Measurements from ENCODE around the gene GLRX5. TPM values are rescaled to one million over a fixed set of nuclear protein-coding genes. Genes with fewer than 3 reads are reported as not detected.

Gene GLRX5
- 10 to 100 TPM; 78.1 to 82.4 (median 78.7) TPM for total RNA-seq
- 111 TPM for polyA plus RNA-seq
- long read RNA-seq, donor 1, transcript GLRX5-201 (2 exons, 1,564 nt) = major isoform, 251 of 255 reads
- long read RNA-seq, donor 1, partial matches to known transcripts = 4 of 255 reads
- long read RNA-seq, donor 1, other reads (novel, unspliced or antisense) = 0 of 255 reads
- long read RNA-seq, donor 2, transcript GLRX5-201 (2 exons, 1,564 nt) = major isoform, 125 of 128 reads
- long read RNA-seq, donor 2, partial matches to known transcripts = 2 of 128 reads
- long read RNA-seq, donor 2, other reads (novel, unspliced or antisense) = 1 of 128 reads
- long read RNA-seq, donor 3, partial matches to known transcripts = 2 of 7 reads
- long read RNA-seq, donor 3, other reads (novel, unspliced or antisense) = 1 of 7 reads
- long read RNA-seq, donor 4, transcript GLRX5-201 (2 exons, 1,564 nt) = major isoform, 109 of 111 reads
- long read RNA-seq, donor 4, partial matches to known transcripts = 0 of 111 reads
- long read RNA-seq, donor 4, other reads (novel, unspliced or antisense) = 2 of 111 reads

DNA sequence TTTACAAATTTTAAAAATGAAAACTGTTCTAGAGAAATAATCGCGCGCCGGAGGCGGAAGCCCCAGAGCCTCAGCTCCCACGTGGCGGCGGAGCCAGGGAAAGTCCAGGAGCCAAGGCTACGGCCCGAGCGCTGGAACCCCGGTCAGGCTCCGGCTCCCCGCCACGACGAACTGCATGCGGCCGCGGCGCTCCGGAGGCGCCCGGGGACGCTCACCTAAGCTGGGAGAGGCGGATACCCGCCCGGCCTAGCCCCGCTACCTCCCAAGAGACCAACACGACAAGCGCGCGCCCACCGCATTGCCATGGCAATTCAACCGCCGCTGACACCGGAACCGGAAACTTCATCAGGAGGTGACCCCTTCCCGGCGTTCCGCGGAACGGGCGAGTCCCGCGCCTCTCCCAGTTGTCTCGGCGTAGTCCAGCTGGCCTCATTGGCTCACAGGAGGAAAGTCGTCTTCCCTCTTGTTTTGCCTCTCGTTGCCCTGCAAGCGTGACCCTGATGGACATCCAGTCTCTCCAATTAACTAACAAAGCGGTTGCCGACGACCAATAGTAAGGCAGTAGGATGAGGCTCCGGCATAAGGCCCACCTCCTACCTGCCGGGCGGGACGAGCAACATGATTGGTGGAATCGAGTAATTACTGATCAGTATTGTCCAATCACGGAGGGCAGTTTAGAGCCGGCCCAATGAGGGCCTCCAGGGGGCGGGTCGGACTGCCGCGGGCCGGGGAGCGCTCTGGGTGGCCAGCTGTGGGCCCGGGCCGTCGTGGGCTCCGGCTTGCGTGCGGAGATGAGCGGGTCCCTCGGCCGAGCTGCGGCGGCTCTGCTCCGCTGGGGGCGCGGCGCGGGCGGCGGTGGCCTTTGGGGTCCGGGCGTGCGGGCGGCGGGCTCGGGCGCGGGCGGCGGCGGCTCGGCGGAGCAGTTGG is at the start of gene GLRX5:
TSS of gene GLRX5 (plus strand) at position 752 of the 927 bp plus-strand sequence. CDS start at position 792, 40 bp downstream.
- WGBS = under 1% methylated on average over 97 of the region's 97 CpGs
- Histone ChIP-seq H3K9me3 (ENCODE audit: control insufficient read depth, low read length) (no peaks in the 10 kb centered on the region), H3K4me3 (ENCODE audit: low read length) (peak within 1 kb of the TSS; percentile 91), H3K4me1 (ENCODE audit: control insufficient read depth, insufficient read depth, low read length) (peaks cover 15% of the 10 kb centered on the region), H3K27ac (ENCODE audit: low read length) (peak within 1 kb of the TSS; percentile 72), H3K27me3 (ENCODE audit: control insufficient read depth, insufficient read depth) (no peaks in the 10 kb centered on the region)
- DNase-seq (peak; percentile 98 to 99 (median 99)), ATAC-seq (peak; percentile 98)
- intact Hi-C loops (cut with DNase I) = no loop called here

GRCh38 chr14:95485222-95485819 is 49.5 kb upstream of the GLRX5 start:
- peaks cover 32% of the 10 kb centered on the region for H3K4me1 ChIP-seq (ENCODE audit: control insufficient read depth, insufficient read depth, low read length)
- intact Hi-C loops (cut with DNase I) = no loop called here
- ATAC-seq = no peak

GRCh38 chr14:95486875-95487668 is 47.8 kb upstream of the GLRX5 start:
- Histone ChIP-seq H3K4me1 (ENCODE audit: control insufficient read depth, insufficient read depth, low read length) (peaks cover 35% of the 10 kb centered on the region), H3K4me3 (ENCODE audit: low read length) (no peak overlapping the region), H3K27ac (ENCODE audit: low read length) (no peak overlapping the region), H3K27me3 (ENCODE audit: control insufficient read depth, insufficient read depth) (no peaks in the 10 kb centered on the region), H3K9me3 (ENCODE audit: control insufficient read depth, low read length) (no peaks in the 10 kb centered on the region)
- ATAC-seq (no peak), DNase-seq (peak in 1 of 3 donors; percentile 17)
- intact Hi-C loops (cut with DNase I) = no loop called here
- 93% methylated on average over 15 of the region's 15 CpGs for WGBS

More at GRCh38 chr14:95485222-95485819, 49.5 kb upstream of the GLRX5 start:
- no peaks in the 10 kb centered on the region for H3K27me3 ChIP-seq (ENCODE audit: control insufficient read depth, insufficient read depth)
- no peak overlapping the region for H3K27ac ChIP-seq (ENCODE audit: low read length)
- H3K4me3 ChIP-seq (ENCODE audit: low read length) = no peak overlapping the region
- DNase-seq = peak in 1 of 3 donors; percentile 24
- H3K9me3 ChIP-seq (ENCODE audit: control insufficient read depth, low read length) = no peaks in the 10 kb centered on the region
- WGBS = 81% methylated on average over 7 of the region's 7 CpGs

DNA sequence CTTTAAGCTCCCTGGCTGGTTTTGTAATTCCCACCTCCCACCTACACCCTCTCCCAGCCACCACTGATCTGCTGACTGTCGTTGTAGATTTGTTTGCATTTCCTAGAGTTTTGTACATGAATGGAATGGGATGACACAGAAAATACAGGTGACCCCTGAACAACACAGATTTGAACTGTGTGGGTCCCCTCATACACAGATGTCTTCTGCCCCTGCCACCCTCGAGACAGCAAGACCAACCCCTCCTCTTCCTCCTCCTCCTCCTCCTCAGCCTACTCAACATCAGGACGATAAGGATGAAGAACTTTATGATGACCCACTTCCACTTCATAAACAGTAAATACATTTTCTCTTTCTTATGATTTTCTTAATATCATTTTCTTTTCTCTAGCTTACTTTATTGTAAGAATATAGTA is 47.2 kb upstream of the GLRX5 start:
- DNase-seq (peak in 1 of 3 donors; percentile 3), ATAC-seq (no peak)
- Histone ChIP-seq H3K9me3 (ENCODE audit: control insufficient read depth, low read length) (no peaks in the 10 kb centered on the region), H3K27me3 (ENCODE audit: control insufficient read depth, insufficient read depth) (no peaks in the 10 kb centered on the region), H3K4me3 (ENCODE audit: low read length) (no peak overlapping the region), H3K4me1 (ENCODE audit: control insufficient read depth, insufficient read depth, low read length) (peaks cover 35% of the 10 kb centered on the region), H3K27ac (ENCODE audit: low read length) (no peak overlapping the region)
- intact Hi-C loops (cut with DNase I) = no loop called here
- WGBS = 59% methylated on average over 3 of the region's 3 CpGs

GRCh38 chr14:95488376-95489213 is 46.3 kb upstream of the GLRX5 start:
- intact Hi-C loops (cut with DNase I) = no loop called here
- no peaks in the 10 kb centered on the region for H3K9me3 ChIP-seq (ENCODE audit: control insufficient read depth, low read length)
- 68% methylated on average over 6 of the region's 6 CpGs for WGBS
- peak in 2 of 3 donors; percentile 70 to 72 for DNase-seq
- H3K27ac ChIP-seq (ENCODE audit: low read length) = peak overlapping the region; percentile 43
- H3K4me3 ChIP-seq (ENCODE audit: low read length) = no peak overlapping the region
- peaks cover 30% of the 10 kb centered on the region for H3K4me1 ChIP-seq (ENCODE audit: control insufficient read depth, insufficient read depth, low read length)
- peak in 1 of 2 donors; percentile 50 for ATAC-seq
- H3K27me3 ChIP-seq (ENCODE audit: control insufficient read depth, insufficient read depth) = no peaks in the 10 kb centered on the region

- DNase-seq = peak in 1 of 3 donors; percentile 25
- peak overlapping the region; percentile 43 for H3K27ac ChIP-seq (ENCODE audit: low read length)
- no peak overlapping the region for H3K4me3 ChIP-seq (ENCODE audit: low read length)
- H3K9me3 ChIP-seq (ENCODE audit: control insufficient read depth, low read length) = no peaks in the 10 kb centered on the region
- intact Hi-C loops (cut with DNase I) = no loop called here
- ATAC-seq = peak; percentile 9 to 30
- WGBS = 74% methylated on average over 9 of the region's 9 CpGs
- H3K4me1 ChIP-seq (ENCODE audit: control insufficient read depth, insufficient read depth, low read length) = peaks cover 24% of the 10 kb centered on the region
- H3K27me3 ChIP-seq (ENCODE audit: control insufficient read depth, insufficient read depth) = no peaks in the 10 kb centered on the region
Observed at GRCh38 chr14:95489214-95490137, 45.4 kb upstream of the GLRX5 start.

GRCh38 chr14:95490138-95490509 is 44.7 kb upstream of the GLRX5 start:
- peaks cover 24% of the 10 kb centered on the region for H3K4me1 ChIP-seq (ENCODE audit: control insufficient read depth, insufficient read depth, low read length)
- H3K27me3 ChIP-seq (ENCODE audit: control insufficient read depth, insufficient read depth) = no peaks in the 10 kb centered on the region
- DNase-seq (no peak), ATAC-seq (no peak)
- no peak overlapping the region for H3K4me3 ChIP-seq (ENCODE audit: low read length)
- intact Hi-C loops (cut with DNase I) = no loop called here
- H3K27ac ChIP-seq (ENCODE audit: low read length) = peak overlapping the region; percentile 16
- 91% methylated on average over 5 of the region's 5 CpGs for WGBS
- H3K9me3 ChIP-seq (ENCODE audit: control insufficient read depth, low read length) = no peaks in the 10 kb centered on the region

GRCh38 chr14:95490727-95491451 is 44.0 kb upstream of the GLRX5 start:
- ATAC-seq (peak; percentile 76 to 89), DNase-seq (peak; percentile 83 to 91 (median 84))
- Histone ChIP-seq H3K4me1 (ENCODE audit: control insufficient read depth, insufficient read depth, low read length) (peaks cover 25% of the 10 kb centered on the region), H3K9me3 (ENCODE audit: control insufficient read depth, low read length) (no peaks in the 10 kb centered on the region), H3K4me3 (ENCODE audit: low read length) (no peak overlapping the region), H3K27me3 (ENCODE audit: control insufficient read depth, insufficient read depth) (no peaks in the 10 kb centered on the region), H3K27ac (ENCODE audit: low read length) (peak overlapping the region; percentile 16)
- intact Hi-C loops (cut with DNase I) = no loop called here
- 62% methylated on average over 10 of the region's 10 CpGs for WGBS
